Stimulated activated CD8-positive, alpha-beta memory T cell treated with anti-CD3 and anti-CD28 coated beads, Interleukin-12 subunit alpha, Interleukin-12 subunit beta, amount 100 ng/mL, for 1 hour (primary cell): ENCODE measurements around the gene DYRK4.

Experiments used
- DNase-seq: peaks from one replicate; pipeline ENCODE4 v3.0.0-alpha.2; 2020; ENCODE audit warnings: low read depth

Gene DYRK4

GRCh38 chr12:4566474-4566873, 4.5 kb downstream of the DYRK4 start:
- no peak for DNase-seq

GRCh38 chr12:4567073-4567881, 5.3 kb downstream of the DYRK4 start:
- DNase-seq, result no peak

- DNase-seq, result no peak
Observed at GRCh38 chr12:4569261-4569660, 7.3 kb downstream of the DYRK4 start.

- DNase-seq, result no peak
Observed at GRCh38 chr12:4572680-4573079, 10.7 kb downstream of the DYRK4 start.

GRCh38 chr12:4579305-4580102, 17.5 kb downstream of the DYRK4 start:
- no peak for DNase-seq

- no peak for DNase-seq
Observed at GRCh38 chr12:4580281-4580688, 18.3 kb downstream of the DYRK4 start.

GRCh38 chr12:4584281-4584680, 22.3 kb downstream of the DYRK4 start:
- DNase-seq, result no peak

GRCh38 chr12:4584896-4585295, 22.9 kb downstream of the DYRK4 start:
- no peak for DNase-seq

- DNase-seq, result no peak
Observed at GRCh38 chr12:4586500-4586899, 24.5 kb downstream of the DYRK4 start.

- no peak for DNase-seq
Observed at GRCh38 chr12:4587108-4587507, 25.1 kb downstream of the DYRK4 start.

GRCh38 chr12:4588916-4589315, 26.9 kb downstream of the DYRK4 start:
- no peak for DNase-seq

- no peak for DNase-seq
Observed at GRCh38 chr12:4589941-4590340, 27.9 kb downstream of the DYRK4 start.

GRCh38 chr12:4591180-4591687, 29.2 kb downstream of the DYRK4 start:
- no peak for DNase-seq

- no peak for DNase-seq
Observed at GRCh38 chr12:4595881-4596280, 33.9 kb downstream of the DYRK4 start.

GRCh38 chr12:4603421-4603820, 41.4 kb downstream of the DYRK4 start:
- no peak for DNase-seq

GRCh38 chr12:4603946-4604345, 41.9 kb downstream of the DYRK4 start:
- DNase-seq, result no peak

GRCh38 chr12:4604684-4605193, 42.7 kb downstream of the DYRK4 start:
- peak; percentile 61 for DNase-seq

- DNase-seq, result no peak
Observed at GRCh38 chr12:4607056-4607455, 45.0 kb downstream of the DYRK4 start.

GRCh38 chr12:4609071-4609470, 47.1 kb downstream of the DYRK4 start:
- DNase-seq, result no peak

GRCh38 chr12:4610481-4610880, 48.5 kb downstream of the DYRK4 start:
- no peak for DNase-seq

GRCh38 chr12:4615667-4616066, 53.7 kb downstream of the DYRK4 start:
- DNase-seq, result no peak

GRCh38 chr12:4621511-4621910, 59.5 kb downstream of the DYRK4 start:
- no peak for DNase-seq

GRCh38 chr12:4626543-4626942, 64.5 kb downstream of the DYRK4 start:
- DNase-seq, result no peak
